Osteocyte (in vitro differentiated cells): Measurements from ENCODE around the gene PEX14. TPM values are rescaled to one million over a fixed set of nuclear protein-coding genes. Genes with fewer than 3 reads are reported as not detected.
A peak's percentile ranks its signal among the peaks of the same experiment; 100 is the strongest.

ENCODE experiments used
- DNase-seq: peaks from one replicate; pipeline ENCODE4 v3.0.0; 2021; ENCODE audit warnings: mixed read lengths; ENCODE audit not compliant: unreplicated experiment; ENCODE audit errors: extremely low spot score
- H3K27ac Mint-ChIP-seq: one replicate; pipeline ENCODE4 v1.8.0; 2021; ENCODE audit warnings: mild to moderate bottlenecking, mixed read lengths; ENCODE audit not compliant: unreplicated experiment
- H3K27me3 Mint-ChIP-seq: one replicate; pipeline ENCODE4 v1.8.0; 2021; ENCODE audit warnings: mixed read lengths; ENCODE audit not compliant: unreplicated experiment
- H3K36me3 Mint-ChIP-seq: one replicate; pipeline ENCODE4 v1.8.0; 2021; ENCODE audit warnings: mixed read lengths; ENCODE audit not compliant: unreplicated experiment
- H3K4me1 Mint-ChIP-seq: one replicate; pipeline ENCODE4 v1.8.0; 2021; ENCODE audit warnings: mixed read lengths; ENCODE audit not compliant: unreplicated experiment
- H3K4me3 Mint-ChIP-seq: one replicate; pipeline ENCODE4 v1.8.0; 2021; ENCODE audit warnings: mild to moderate bottlenecking, moderate library complexity, mixed read lengths; ENCODE audit not compliant: unreplicated experiment
- H3K9me3 Mint-ChIP-seq: one replicate; pipeline ENCODE4 v1.8.0; 2021; ENCODE audit warnings: mixed read lengths; ENCODE audit not compliant: unreplicated experiment
- CTCF ChIP-seq: fragments of 200-600 bp; sonication (generic); IDR thresholded peaks from 2 replicates; pipeline ENCODE4 v1.5.0; 2021; ENCODE audit warnings: antibody characterized with exemption, mild to moderate bottlenecking, moderate library complexity
- total RNA-seq: library from RNA; stranded (reverse); gene quantifications from 2 replicates; pipeline ENCODE4 v1.2.1, GENCODE V29; 2021

PEX14 gene
- total RNA-seq, 1 donor from 2014 or later = 22.2 TPM

- no peaks in the 10 kb centered on the region for H3K4me1 Mint-ChIP-seq
- peaks cover 2% of the 10 kb centered on the region for H3K36me3 Mint-ChIP-seq
- no peaks in the 10 kb centered on the region for H3K9me3 Mint-ChIP-seq
- no peak overlapping the region for H3K4me3 Mint-ChIP-seq
- no peak for DNase-seq
- no peak for TF ChIP-seq CTCF
- H3K27ac Mint-ChIP-seq = no peak overlapping the region
- no peaks in the 10 kb centered on the region for H3K27me3 Mint-ChIP-seq
These were observed 30.5 kb upstream of the PEX14 start for GRCh38 chr1:10444248-10444647.

GRCh38 chr1:10444795-10445397 is 29.9 kb upstream of the PEX14 start:
- Mint-ChIP-seq H3K4me1 (peaks cover 5% of the 10 kb centered on the region), H3K27ac (no peak overlapping the region), H3K4me3 (no peak overlapping the region), H3K36me3 (peaks cover 2% of the 10 kb centered on the region), H3K27me3 (no peaks in the 10 kb centered on the region), H3K9me3 (no peaks in the 10 kb centered on the region)
- no peak for TF ChIP-seq CTCF
- DNase-seq = no peak

- no peak for TF ChIP-seq CTCF
- Mint-ChIP-seq H3K27ac (no peak overlapping the region), H3K36me3 (peaks cover 2% of the 10 kb centered on the region), H3K9me3 (no peaks in the 10 kb centered on the region), H3K4me3 (no peak overlapping the region), H3K4me1 (peaks cover 24% of the 10 kb centered on the region), H3K27me3 (no peaks in the 10 kb centered on the region)
- DNase-seq = no peak
These were observed 27.8 kb upstream of the PEX14 start for GRCh38 chr1:10446790-10447422.

- TF ChIP-seq CTCF = no peak
- Mint-ChIP-seq H3K9me3 (no peaks in the 10 kb centered on the region), H3K27me3 (no peaks in the 10 kb centered on the region), H3K4me1 (peaks cover 31% of the 10 kb centered on the region), H3K36me3 (no peaks in the 10 kb centered on the region), H3K4me3 (peak within 1 kb of the TSS; percentile 43), H3K27ac (peak within 1 kb of the TSS; percentile 76)
- DNase-seq = no peak
These were observed 25.0 kb upstream of the PEX14 start, which contains the start of gene CORT for GRCh38 chr1:10449751-10450150. Gene CORT (plus strand): TSS chr1:10450031. CDS start chr1:10450224, 193 bp downstream.

GRCh38 chr1:10450156-10450814 is 24.5 kb upstream of the PEX14 start:
- H3K27ac Mint-ChIP-seq = peak overlapping the region; percentile 76
- peaks cover 31% of the 10 kb centered on the region for H3K4me1 Mint-ChIP-seq
- no peak overlapping the region for H3K4me3 Mint-ChIP-seq
- DNase-seq = no peak
- no peak for TF ChIP-seq CTCF
- H3K36me3 Mint-ChIP-seq = no peaks in the 10 kb centered on the region
- no peaks in the 10 kb centered on the region for H3K9me3 Mint-ChIP-seq
- H3K27me3 Mint-ChIP-seq = no peaks in the 10 kb centered on the region
